HG03432 (cell line): ENCODE measurements around the gene PLCB1.

Source experiments
- ATAC-seq: cut with Tn5 transposase; IDR thresholded peaks from one replicate; pipeline ENCODE4 v1.9.1; 2021; ENCODE audit warnings: mild to moderate bottlenecking, moderate library complexity; ENCODE audit not compliant: unreplicated experiment

Gene PLCB1

DNA sequence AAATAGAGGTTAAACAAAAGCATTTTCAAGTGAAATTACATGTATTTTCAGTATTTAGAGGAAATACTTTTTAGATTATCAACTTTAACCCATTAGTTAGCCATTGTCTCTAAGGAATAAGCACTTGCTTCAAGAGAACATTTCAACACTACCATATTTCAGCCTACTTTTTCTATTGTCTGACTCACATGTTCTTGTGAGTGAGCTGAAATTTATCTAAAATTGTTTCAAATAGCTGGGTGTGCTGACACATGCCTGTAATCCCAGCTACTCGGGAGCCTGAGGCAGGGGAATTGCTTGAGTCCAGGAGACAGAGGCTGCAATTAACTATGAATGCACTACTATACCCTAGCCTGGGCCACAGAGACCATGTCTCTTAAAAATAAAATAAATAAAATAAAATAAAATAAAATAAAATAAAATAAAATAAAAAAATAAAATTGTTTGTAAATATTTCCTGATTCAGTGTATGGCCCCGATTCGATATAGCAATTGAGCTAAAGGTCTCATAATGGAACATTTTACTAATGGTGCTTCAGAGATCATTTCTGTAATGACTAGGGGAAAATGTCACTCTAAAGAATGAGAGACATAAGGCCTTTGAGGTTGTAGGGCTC is 612.3 kb downstream of the PLCB1 start:
- ATAC-seq = no peak

DNA sequence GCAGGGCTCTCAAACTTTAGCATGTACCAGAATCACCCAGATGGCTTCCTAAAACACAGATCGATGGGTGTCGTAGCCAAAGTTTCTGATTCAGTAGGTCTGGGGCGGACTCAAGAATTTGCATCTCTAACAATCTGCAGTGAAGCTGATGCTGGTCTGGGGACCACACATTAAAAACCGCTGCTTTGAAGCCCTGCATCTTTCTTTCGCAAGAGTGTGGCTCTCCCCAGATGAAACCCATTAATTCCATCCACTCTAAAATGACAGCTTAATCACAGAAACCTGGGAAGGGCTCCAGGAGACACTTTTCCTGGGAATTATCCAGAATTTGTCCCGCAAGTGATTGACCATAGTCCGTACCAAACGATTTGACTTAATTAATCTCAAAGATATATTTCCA is 617.0 kb downstream of the PLCB1 start:
- no peak for ATAC-seq

DNA sequence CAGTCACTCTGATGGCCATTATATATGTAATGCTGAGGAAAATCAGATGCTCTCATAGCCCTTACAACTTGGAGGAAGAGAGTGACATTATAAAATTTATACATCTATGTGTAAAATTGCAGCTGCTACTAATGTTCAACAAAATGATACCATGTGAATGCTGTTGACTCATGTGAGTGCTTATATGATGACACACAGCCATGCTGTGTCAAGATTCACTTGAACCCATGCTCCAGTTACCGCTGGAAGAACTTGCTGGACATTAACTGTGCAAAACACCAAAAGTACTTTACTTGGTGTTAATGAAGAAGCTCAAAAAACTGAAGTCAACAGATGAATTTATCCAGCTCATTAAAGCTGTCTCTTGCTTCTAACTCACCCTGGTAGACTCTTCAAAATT is 617.9 kb downstream of the PLCB1 start:
- ATAC-seq = no peak

DNA sequence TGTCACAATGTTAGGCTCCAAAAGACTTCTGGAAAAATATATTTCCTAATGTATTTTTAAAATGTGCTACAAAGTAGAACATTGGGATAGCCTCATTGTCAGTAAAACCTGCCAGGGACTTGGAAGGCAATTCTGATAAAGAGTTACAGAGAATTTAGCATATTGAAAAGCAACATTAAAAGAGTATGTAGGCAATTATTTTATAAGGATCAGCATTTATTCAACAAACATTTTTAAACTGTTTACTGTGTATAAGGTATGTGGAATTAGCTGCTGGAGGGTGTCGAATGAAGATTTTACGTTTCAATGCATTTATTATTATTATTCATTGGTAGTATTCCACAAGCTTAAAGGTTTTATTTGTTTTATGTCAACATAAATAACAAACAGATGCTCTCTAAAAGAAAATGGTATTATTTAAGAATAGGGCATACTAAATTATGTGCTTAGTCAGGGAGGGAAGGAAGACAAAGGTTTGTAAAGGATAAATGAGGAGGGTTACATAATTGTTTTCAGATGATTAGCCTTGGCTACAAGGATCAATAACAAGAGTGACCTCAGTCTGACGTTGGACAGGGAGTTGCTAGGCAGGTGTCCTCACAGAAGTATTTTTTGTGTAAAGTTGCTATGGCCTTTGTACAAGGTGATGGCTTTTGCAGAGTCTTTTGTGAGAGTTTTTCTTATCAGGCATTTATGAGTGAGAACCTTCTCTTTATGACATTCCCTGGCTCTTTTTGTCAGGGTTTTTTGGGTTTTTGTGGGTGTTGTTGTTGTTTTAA is 623.5 kb downstream of the PLCB1 start:
- no peak for ATAC-seq

DNA sequence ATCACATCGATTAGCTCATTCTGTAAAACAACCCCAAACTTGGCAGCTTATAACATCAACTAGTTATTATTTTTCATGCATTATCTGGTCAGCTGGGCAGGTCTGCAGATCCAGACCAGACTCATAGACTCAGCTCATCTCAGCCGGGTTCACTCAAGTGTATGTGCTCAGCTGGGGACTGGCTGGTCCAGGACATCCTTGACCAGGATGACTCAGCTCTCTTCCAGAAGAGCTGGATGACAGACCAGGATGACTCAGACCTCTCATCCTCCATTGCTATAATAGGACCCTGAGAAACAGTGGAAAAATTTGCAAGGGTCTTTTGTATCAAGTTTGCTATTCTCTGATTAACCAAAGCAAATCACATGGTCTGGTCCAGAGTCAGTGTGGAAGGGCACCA is 624.3 kb downstream of the PLCB1 start:
- no peak for ATAC-seq

DNA sequence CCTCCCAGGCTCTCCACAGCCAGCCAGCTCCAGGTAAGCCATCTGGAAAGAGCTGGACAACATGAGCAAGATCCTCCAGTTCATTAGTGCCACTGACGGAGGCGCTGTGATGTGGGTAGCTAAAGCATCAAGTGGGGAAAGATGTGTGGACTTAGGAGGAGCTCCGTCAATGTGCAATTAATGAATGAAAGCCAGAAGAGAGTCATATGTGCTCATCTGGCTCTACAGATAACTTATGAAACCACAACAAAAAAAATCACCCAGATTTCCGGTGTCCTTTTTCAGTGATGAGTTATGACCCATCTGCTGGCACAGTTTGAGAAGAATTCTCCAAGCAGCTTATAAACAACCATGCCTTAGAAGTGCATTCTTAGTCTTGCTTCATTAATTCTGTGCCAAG is 625.1 kb downstream of the PLCB1 start:
- no peak for ATAC-seq

DNA sequence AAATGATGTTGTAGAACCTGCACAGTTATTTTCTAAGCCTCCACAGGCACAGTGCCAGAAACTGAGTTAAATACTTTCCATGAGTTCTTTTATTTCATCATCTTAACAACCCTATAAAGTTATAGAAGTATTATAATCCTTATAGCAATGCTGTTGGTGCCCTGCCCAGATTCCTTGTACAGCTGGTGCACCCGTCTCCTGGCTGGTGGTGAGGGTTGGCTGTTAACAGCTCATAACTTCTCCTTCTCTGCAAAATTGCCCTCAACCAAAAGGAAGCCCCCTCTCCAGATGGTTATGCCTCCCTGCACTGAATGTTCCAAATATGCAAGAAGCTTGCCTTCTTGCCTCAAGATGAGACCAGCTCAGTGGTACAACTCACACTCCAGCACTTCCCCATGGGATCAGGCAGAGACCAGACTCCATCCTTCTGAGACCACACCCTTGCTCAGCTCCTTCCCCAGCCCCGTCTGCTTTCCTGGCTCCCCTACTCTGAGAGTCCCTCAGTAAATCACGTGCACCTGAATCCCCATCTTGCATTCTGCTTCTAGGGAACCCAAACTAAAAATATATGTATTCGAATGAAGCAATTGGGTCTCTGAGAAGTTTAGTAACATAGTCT is 632.4 kb downstream of the PLCB1 start:
- ATAC-seq = no peak

DNA sequence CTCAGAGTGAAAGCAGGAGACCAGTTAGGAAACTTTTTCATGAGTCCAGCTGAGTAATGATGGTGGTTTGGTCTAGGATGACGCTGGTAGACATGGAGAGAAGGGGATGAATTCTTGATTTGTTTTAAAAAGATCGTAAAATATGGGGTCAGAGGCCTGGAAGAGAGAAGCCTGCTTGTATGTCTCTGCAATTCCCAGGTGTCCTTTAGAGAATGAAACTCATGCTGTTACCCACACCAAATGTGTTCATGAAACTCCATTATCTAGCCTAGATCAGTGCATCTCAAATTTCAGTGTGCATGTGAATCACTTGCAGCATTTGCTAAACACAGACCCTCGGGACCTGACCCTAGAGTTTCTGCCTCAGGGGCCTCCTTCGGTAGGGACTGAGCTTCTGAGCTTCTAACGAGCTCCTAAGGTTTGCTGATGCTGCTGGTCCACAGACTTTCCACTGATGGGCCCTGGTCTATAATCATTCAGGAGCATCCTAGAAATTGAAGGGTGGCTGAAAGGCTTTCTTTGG is 634.9 kb downstream of the PLCB1 start:
- ATAC-seq = no peak

DNA sequence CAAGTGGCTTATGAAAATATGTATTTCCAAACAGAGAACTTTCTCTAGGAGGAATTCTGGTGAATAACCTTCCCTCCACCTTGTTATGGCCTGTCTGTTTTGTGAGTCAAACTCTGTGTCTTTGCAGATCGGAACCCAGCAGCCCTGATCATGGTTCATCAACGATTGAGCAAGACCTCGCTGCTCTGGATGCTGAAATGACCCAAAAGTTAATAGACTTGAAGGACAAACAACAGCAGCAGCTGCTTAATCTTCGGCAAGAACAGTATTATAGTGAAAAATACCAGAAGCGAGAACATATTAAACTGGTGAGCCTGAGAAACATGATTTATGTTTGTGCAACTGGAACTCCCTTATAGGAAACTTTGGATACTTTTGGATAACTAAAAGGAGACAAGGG is 642.3 kb downstream of the PLCB1 start:
- no peak for ATAC-seq

DNA sequence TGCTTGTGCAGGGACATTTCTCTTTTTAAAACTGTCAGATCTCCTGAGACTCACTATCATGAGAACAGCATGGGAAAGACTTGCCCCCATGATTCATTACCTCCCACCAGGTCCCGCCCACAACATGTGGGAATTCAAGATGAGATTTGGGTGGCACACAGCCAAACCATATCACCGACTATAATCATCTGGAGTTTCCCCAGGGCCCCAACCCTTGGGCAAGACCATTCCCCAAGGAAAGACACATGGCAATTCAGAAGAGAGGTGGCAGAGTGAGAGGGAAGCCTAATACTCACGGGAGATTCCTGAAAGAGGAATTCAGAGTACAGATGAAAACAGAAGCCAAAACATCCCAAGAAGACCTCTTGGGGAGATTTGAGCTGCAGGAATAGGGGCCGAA is 645.8 kb downstream of the PLCB1 start:
- no peak for ATAC-seq

DNA sequence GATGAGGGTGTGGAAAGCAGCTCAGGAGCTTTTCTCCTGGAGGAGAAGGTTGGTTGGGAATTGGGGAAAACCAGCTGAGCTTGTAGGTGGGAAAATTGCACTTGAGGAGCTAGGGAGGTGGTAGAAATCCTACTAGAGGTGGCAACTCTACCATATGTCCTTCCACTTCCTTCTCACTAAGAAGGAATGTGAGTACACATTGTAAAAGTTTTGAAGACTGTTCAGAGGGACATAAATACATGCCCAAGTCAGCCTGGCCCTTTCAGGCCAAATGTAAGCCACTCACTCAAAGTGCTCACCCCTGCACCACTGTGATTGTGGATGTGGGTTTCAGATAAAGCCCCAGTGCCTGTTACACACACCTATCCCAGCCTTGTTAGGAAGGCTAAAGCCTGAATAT is 646.3 kb downstream of the PLCB1 start:
- ATAC-seq = no peak

DNA sequence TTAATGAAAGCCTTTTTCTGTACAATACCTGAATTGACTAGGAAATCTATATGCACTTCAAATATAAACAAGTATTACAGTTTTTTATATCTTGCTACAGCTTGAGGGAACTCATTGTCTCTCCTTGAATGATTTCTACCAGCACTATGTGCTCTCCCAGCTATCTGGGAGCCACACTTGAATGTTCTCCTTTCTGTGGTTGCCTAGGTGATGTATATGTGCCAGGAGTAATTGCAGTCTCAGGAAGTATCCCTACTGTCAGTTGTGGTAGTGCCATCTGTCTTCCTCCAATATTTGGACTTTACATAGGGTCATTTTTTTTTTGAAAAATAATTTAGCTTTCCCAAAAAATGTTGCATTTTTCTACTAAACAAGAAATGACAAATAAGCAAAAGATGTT is 648.8 kb downstream of the PLCB1 start:
- no peak for ATAC-seq

DNA sequence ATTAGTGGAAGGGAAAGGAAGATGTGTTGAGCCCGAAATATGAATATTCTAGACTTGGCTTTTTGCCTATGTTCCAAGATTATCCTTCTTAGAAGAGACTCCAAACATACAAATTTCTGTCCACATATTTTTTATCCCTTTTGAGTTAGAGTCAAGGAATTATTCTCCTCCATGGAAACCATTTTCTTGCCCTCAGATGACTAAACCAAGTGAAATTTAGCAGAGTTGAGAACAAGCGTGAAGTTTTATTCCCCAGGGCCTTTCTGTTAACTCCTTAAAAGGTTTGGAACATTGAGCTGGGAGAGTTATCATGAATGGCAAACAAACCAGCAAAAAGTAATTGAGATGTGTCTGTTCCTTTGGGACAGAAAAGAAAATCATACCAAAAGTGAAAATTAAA is 650.7 kb downstream of the PLCB1 start:
- no peak for ATAC-seq

DNA sequence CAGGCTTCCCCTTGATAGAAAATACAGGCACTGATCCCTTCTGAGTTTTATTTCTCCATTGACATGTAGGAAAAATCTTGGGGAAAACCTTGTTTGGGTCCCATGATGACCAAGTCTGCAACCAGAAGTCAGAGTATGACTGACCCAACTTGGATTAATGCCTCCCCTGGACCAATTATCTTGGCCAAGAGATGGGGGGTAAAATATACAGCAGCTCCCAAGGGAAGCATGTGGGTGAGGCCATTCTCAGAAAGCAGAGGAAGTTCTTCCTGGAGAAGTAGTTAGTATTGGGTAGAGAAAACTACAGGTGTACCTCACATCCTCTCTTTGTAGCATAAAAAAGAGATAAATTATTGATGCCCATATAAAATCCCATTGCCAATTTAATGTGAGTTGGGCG is 651.7 kb downstream of the PLCB1 start:
- ATAC-seq = no peak

DNA sequence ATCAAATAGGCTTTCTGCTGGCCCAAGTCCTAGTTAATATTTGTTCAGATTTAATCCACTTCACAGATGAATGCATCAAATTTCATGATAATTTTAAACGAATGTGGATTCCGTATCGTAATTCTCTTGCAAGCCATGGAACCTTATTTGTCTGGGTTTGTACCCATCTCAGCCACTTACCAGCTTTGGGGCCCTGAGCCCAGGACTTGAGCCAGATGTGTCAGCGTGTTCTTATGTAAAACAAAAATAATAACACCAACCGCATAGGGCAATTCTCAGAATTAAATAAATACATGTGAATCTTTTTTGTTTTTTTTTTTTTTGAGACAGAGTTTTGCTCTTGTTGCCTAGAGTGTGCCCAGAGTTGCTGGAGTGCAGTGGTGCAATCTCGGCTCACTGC is 654.3 kb downstream of the PLCB1 start:
- ATAC-seq = no peak

DNA sequence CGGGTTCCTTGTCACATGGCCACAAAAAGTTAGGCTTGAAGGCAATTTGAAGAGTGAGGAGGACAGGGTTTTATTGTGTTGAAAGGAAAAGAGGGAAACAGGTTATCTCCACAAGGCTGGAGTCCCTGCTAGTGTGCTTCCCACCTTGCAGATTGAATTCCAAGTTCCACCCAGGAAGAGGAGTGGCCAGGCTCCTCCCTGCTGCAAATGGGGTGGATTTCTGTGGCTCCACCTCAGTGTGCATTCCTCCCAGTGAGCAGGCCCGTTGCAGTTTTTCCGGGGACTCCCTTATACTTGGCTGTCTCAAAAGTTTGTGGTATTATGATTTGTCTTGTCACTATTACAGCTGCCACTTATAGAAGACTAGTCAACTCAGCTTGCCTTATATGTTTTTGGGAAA is 655.0 kb downstream of the PLCB1 start:
- ATAC-seq = no peak

DNA sequence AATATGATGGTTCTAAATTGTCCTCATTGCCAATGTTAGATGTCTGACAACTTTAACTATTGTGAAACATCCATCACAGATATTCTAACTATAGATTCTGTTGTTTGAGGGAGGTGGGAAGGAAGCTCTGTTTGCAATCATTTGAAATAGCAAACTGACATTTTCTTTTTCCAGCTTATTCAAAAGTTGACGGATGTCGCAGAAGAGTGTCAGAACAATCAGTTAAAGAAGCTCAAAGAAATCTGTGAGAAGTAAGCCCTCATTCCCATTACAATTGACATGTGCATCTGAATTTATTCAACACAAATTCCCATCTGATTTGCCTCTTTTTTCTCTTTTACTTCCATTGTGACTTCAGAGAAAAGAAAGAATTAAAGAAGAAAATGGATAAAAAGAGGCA is 656.2 kb downstream of the PLCB1 start:
- no peak for ATAC-seq

DNA sequence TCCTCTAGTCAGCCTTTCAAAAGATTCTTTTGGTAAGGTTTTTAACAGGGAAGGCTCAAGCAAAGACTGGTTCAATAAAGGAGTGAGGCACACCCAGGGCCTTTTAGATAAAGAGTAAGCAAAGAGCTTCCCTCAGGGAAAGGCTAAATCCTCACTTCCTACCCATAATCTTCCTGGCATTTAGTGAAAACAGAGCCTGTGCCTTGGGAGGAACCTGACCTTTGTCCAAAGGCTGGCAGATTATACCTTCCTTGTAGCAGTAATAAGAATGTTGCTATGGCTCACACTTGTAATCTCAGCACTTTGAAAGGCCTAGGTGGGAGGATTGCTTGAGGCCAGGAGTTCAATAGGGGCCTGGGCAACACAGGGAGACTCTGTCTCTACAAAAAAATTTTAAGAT is 656.8 kb downstream of the PLCB1 start:
- ATAC-seq = no peak

DNA sequence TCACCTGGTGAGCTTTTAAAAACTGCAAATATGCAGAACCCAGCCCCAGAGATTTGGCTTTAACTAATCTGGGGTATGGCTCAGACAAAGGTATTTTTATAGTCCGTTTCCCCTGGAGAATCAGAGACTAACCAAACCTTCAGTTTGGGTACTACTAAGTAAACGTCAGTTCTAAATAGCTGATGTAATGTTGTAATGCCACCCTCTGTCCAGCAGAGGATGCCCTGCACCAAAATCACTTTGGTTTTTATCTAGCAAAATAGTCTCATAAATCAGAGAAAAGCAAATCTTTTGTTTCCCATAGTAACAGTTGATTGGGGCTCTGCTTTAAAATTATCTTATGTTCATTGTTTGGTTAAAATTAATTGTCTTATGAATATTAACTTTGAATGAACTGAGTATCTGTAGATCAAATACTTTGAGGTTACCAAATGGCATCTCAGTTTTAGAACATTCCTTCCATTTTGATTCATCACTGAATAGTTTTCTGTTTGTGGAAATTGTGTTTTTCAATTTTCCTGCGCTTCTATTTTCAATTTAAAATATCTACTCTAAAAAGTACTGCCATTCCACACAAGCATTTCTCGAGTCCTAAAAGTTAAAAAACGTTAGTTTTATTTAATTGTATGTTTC is 658.5 kb downstream of the PLCB1 start:
- peak; percentile 80 for ATAC-seq

DNA sequence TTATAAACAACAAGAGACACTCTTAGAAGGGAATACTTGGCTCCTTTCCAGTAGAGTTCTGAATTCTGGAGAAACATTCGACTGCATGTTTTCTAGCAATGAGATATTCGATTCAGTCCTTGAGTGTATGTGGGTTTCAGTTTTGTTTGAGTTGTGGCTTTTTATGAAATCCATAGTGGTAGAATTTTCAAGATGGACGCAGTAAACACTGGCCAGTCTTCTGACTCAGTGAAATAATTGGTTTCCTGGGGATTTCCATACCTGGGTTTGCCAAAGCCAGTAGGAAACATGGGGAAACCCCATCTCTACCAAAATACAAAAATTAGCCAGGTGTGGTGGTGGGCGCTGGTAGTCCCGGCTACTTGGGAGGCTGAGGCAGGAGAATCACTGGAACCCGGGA is 663.3 kb downstream of the PLCB1 start:
- no peak for ATAC-seq

DNA sequence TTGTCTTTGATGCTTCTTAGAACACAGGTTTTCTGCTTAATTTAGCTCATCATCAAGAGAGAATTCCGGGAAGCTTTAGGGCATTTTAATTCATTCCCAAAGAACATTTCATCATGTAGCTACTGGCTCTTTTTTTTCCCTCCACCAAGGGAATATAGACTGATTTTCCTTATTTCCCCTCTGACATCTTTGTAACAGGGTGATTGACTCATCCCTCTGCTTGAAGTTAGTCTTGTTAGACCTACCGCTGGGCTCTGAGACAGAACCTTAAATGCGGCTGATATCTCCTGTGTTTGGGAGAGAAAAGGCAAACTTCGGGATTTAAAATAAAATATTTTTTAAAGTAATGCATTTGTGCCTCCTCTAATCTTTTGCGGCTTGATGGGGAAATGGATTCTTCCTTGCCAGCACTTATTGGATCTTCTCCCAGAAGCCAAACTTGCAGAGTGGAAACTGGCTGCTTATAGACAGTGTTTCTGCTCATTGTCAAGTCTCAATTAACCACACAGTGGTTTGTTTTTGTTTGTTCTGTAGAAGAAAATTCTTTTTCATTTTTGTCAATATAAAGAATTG is 664.1 kb downstream of the PLCB1 start:
- no peak for ATAC-seq
